ENCODE results near the gene RESP18.

Gene RESP18

DNA sequence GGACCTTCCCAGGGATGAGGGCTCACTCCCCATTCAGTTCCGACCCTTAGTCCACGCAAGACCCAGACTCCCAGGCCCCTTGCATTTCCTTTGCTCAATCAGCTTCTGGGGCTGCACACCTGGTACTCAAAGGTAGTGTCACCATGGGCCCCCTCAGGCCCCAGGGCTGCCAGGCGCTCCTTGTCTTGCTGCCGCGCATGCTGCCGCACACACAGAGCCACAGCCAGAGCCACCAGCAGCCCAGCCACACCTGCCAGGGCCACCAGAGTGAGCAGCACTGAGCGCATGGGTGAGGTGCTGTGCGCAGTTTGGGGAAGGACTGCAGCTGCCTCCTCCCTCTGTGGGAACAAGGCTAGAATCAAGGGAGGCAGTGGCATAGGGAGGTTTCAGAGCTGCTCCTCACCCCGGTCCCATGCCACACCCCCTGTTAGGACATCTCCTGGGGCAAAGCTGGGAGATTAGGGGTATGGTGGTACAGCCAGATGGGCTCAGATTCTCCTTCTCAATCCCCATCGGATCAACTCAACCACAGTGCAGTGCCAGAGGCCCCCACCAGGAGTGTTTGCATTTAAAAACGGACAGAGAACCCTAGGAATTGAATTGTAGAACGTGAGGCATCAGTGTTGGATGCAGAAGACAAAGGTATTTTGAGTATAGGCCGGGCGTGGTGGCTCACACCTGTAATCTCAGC is 34.6 kb downstream of the RESP18 start:
- no peak for DNase-seq (ENCODE audit: low read depth, low spot score)
- Histone ChIP-seq H3K9ac (ENCODE audit: insufficient read length) (no peak overlapping the region), H3K36me3 (ENCODE audit: insufficient read depth, low read length) (no peaks in the 10 kb centered on the region), H3K4me3 (no peak overlapping the region), H3K27ac (no peak overlapping the region), H3K9me3 (ENCODE audit: low read depth, low read length) (no peaks in the 10 kb centered on the region)
- TF ChIP-seq EZH2 (IDR thresholded peaks at IDR 0.05) (no peak), FOXP2 (optimal IDR thresholded peaks at IDR 0.05; ENCODE audit: control extremely low read depth, extremely low read length, insufficient read depth) (no peak), POLR2AphosphoS5 (IDR thresholded peaks at IDR 0.05; ENCODE audit: borderline replicate concordance, low read depth, low read length) (no peak)

DNA sequence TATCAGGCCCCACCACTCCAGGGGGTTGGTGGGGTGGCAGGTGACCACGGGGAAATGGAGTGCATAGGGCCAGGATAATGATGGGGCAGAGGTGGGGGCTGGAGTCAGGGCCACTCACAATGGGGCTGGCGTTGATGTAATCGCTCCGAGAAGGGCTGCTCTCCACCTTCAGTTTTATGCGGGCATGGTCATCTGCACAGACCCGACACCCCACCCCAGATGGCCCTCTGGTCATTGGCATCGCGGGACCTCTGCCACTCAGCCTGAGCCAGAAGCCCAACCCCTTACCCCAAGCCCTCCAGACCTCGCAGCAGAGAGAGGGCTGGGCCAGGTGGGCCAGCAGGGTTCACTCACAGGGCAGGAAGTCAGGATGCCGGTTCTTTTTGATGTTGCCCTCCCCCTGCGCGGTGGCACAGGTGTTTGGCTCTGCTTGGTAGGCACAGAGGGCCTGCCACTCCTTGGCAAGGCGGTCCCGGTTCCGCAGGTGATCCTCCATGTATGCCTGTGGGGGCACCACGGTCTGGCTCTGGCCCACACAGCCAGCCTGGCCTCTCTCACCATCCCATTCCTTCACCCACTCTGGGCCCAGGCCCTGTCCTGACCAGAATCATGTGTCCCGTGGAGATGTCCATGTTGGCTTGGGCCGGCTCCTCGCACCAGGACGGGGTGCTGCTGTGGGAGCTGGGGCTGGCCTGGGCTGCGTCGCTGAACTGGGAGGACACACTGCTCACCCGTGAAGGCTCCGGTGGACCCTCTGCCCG is 35.7 kb downstream of the RESP18 start:
- no peak for DNase-seq (ENCODE audit: low read depth, low spot score)
- Histone ChIP-seq H3K4me3 (no peak overlapping the region), H3K9ac (ENCODE audit: insufficient read length) (no peak overlapping the region), H3K27ac (no peak overlapping the region), H3K9me3 (ENCODE audit: low read depth, low read length) (no peaks in the 10 kb centered on the region), H3K36me3 (ENCODE audit: insufficient read depth, low read length) (no peaks in the 10 kb centered on the region)
- TF ChIP-seq FOXP2 (optimal IDR thresholded peaks at IDR 0.05; ENCODE audit: control extremely low read depth, extremely low read length, insufficient read depth) (no peak), POLR2AphosphoS5 (IDR thresholded peaks at IDR 0.05; ENCODE audit: borderline replicate concordance, low read depth, low read length) (no peak), EZH2 (IDR thresholded peaks at IDR 0.05) (no peak)

DNA sequence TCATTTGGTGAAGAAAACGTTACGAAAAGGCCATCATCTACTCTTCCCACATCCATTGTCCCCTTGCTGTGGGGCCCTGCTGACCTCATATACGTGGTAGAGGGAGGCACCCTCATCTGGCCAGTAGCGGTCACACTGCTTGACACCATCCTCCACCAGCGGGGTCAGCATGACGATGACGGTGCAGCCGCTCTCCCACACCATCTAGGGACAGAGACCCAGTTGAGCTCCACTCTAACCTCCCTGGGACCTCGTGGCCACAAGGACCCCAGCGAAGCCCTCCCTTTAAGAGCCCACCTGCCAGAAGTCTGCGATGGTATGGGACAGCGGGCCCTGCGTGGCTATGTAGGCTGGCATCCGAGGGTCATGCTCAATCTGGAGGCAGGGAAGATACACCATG is 36.4 kb downstream of the RESP18 start:
- Histone ChIP-seq H3K9ac (ENCODE audit: insufficient read length) (no peak overlapping the region), H3K9me3 (ENCODE audit: low read depth, low read length) (no peaks in the 10 kb centered on the region), H3K36me3 (ENCODE audit: insufficient read depth, low read length) (no peaks in the 10 kb centered on the region), H3K4me3 (no peak overlapping the region), H3K27ac (no peak overlapping the region)
- no peak for TF ChIP-seq POLR2AphosphoS5 (IDR thresholded peaks at IDR 0.05; ENCODE audit: borderline replicate concordance, low read depth, low read length)
- DNase-seq (ENCODE audit: low read depth, low spot score), result no peak

DNA sequence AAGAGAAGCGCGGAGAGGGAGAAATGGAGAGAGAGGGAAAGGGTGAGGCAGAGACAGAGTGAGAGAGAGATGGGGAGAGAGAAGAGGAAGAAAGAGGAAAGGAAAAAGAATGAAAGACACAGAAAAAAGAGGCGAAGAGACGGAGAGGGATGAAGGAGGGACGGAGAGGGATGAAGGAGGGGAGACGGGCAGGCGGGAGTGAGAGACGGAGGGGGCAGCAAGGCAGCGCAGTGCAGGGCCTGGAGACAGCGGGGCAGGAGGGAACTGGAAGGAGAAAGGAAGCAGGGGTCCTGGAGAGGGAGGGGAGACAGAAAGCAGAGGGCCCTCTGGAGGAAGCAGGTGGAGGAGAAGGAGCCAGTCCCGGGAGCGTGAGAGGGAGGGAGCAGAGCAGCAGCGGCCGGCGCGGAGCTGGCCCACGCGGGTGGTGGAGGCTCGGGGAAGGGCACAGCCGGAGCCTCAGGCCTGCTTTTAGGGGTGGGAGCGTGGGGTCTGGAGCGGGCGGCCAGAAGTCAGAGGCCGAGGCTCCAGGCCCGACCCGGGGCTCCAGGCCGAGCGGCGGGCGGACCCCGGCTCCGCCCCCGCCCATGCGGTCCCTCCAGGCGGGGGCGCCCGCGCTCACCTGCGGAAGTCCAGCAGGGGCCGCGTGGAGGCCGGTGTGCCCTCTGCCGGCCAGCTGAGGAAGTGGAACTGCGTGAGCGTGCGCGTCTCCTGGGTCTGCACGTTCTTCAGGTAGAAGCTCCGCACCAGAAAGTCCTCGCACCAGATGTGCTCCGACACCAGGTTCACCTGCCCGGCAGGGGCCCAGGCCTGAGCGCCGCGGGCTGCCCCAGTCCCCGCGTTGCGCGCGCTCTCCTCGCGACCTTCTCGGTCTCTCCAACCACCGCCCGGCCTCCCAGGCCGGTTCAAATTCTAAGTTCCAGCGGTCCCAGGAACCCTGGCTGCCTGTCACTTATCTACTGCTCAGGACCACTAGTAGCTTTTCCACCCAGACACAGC is 37.9 kb downstream of the RESP18 start:
- H3K27ac ChIP-seq, result no peak overlapping the region
- H3K36me3 ChIP-seq (ENCODE audit: insufficient read depth, low read length), result no peaks in the 10 kb centered on the region
- TF ChIP-seq FOXP2 (optimal IDR thresholded peaks at IDR 0.05; ENCODE audit: control extremely low read depth, extremely low read length, insufficient read depth) (no peak), EZH2 (IDR thresholded peaks at IDR 0.05) (no peak), POLR2AphosphoS5 (IDR thresholded peaks at IDR 0.05; ENCODE audit: borderline replicate concordance, low read depth, low read length) (peak; percentile 28; the same call in 1 of the 2 replicates)
- peak overlapping the region; percentile 54 for H3K9ac ChIP-seq (ENCODE audit: insufficient read length)
- H3K4me3 ChIP-seq, result peak overlapping the region; percentile 77
- peak; percentile 28 for DNase-seq (ENCODE audit: low read depth, low spot score)
- H3K9me3 ChIP-seq (ENCODE audit: low read depth, low read length), result no peaks in the 10 kb centered on the region

DNA sequence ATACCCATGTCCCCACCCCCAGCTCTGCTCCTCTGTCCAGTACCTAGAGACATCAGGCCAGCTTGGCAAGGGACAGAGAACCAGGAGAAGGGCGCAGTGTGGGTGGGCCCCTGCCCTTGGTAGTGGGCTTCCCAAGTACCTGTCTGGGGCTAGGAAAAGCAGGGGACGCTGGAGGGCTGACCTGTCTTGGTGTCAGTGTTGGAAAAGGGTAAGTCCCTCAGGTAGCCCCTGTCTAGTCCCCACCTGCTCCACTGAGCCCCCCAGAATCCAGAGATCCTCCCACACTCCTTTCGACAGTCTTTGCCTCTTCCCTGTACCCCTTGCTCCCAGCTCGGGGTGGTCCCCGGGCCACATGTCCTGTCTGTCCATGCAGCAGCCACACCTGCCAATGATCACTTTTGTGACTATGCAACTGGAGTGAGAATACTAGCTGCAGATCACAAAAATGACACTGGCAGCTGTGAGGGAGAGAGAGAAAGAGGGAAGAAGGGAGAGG is 38.8 kb downstream of the RESP18 start:
- H3K36me3 ChIP-seq (ENCODE audit: insufficient read depth, low read length), result no peaks in the 10 kb centered on the region
- DNase-seq (ENCODE audit: low read depth, low spot score), result no peak
- no peak overlapping the region for H3K27ac ChIP-seq
- TF ChIP-seq FOXP2 (optimal IDR thresholded peaks at IDR 0.05; ENCODE audit: control extremely low read depth, extremely low read length, insufficient read depth), result no peak
- TF ChIP-seq POLR2AphosphoS5 (IDR thresholded peaks at IDR 0.05; ENCODE audit: borderline replicate concordance, low read depth, low read length), result no peak
- no peak for TF ChIP-seq EZH2 (IDR thresholded peaks at IDR 0.05)
- H3K4me3 ChIP-seq, result no peak overlapping the region
- H3K9me3 ChIP-seq (ENCODE audit: low read depth, low read length), result no peaks in the 10 kb centered on the region
- H3K9ac ChIP-seq (ENCODE audit: insufficient read length), result no peak overlapping the region

DNA sequence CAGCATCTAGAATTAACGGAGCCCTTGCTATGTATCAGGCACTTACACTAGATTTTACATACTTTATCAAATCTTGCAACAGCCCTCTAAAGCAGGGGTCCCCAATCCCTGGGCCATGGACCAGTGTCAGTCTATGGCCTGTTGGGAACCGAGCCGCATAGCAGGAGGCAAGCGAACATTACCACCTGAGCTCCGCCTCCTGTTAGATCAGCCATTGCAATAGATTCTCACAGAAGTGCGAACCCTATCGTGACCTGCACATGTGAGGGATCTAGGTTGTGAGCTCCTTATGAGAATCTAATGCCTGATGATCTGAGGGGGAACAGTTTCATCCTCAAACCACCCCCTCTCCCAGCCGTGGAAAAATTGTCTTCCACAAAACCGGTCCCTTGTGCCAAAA is 39.9 kb downstream of the RESP18 start:
- H3K9ac ChIP-seq (ENCODE audit: insufficient read length), result no peak overlapping the region
- DNase-seq (ENCODE audit: low read depth, low spot score), result no peak
- no peaks in the 10 kb centered on the region for H3K9me3 ChIP-seq (ENCODE audit: low read depth, low read length)
- no peak overlapping the region for H3K4me3 ChIP-seq
- no peak overlapping the region for H3K27ac ChIP-seq
- no peaks in the 10 kb centered on the region for H3K36me3 ChIP-seq (ENCODE audit: insufficient read depth, low read length)
- TF ChIP-seq POLR2AphosphoS5 (IDR thresholded peaks at IDR 0.05; ENCODE audit: borderline replicate concordance, low read depth, low read length) (no peak), EZH2 (IDR thresholded peaks at IDR 0.05) (no peak), FOXP2 (optimal IDR thresholded peaks at IDR 0.05; ENCODE audit: control extremely low read depth, extremely low read length, insufficient read depth) (no peak)

DNA sequence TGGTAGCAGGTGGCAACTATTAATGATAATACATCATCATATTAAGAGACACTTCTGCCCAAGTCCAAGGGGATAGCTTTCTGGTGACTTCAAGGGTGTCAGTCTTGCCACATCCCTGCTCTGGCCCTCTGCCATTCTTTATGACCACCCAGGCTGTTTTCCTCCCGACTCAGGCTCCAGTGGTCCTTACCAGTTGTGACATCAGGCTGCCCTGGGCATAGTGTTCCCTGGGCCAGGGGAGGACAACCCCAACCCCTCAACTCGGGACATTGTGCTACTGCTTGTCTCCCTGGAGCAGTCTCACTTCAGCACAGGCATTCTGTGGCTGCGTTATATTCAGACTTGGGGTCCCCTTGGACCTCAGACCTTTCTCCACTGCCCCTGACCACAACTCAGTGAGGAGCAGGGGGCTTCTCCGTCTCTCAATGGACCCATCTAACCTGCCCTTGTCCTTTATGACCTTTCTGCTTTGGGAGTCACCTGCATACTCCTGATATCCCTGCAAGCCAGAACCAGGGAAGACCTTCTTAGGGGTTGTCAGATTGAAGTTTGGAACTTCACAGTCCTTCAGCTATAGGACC is 40.5 kb downstream of the RESP18 start:
- H3K4me3 ChIP-seq, result no peak overlapping the region
- no peak overlapping the region for H3K27ac ChIP-seq
- H3K9me3 ChIP-seq (ENCODE audit: low read depth, low read length), result no peaks in the 10 kb centered on the region
- no peaks in the 10 kb centered on the region for H3K36me3 ChIP-seq (ENCODE audit: insufficient read depth, low read length)
- H3K9ac ChIP-seq (ENCODE audit: insufficient read length), result no peak overlapping the region
- no peak for TF ChIP-seq FOXP2 (optimal IDR thresholded peaks at IDR 0.05; ENCODE audit: control extremely low read depth, extremely low read length, insufficient read depth)
- TF ChIP-seq EZH2 (IDR thresholded peaks at IDR 0.05), result no peak
- no peak for TF ChIP-seq POLR2AphosphoS5 (IDR thresholded peaks at IDR 0.05; ENCODE audit: borderline replicate concordance, low read depth, low read length)
- no peak for DNase-seq (ENCODE audit: low read depth, low spot score)
